Measurements from ENCODE around the gene PIK3IP1.

DNA sequence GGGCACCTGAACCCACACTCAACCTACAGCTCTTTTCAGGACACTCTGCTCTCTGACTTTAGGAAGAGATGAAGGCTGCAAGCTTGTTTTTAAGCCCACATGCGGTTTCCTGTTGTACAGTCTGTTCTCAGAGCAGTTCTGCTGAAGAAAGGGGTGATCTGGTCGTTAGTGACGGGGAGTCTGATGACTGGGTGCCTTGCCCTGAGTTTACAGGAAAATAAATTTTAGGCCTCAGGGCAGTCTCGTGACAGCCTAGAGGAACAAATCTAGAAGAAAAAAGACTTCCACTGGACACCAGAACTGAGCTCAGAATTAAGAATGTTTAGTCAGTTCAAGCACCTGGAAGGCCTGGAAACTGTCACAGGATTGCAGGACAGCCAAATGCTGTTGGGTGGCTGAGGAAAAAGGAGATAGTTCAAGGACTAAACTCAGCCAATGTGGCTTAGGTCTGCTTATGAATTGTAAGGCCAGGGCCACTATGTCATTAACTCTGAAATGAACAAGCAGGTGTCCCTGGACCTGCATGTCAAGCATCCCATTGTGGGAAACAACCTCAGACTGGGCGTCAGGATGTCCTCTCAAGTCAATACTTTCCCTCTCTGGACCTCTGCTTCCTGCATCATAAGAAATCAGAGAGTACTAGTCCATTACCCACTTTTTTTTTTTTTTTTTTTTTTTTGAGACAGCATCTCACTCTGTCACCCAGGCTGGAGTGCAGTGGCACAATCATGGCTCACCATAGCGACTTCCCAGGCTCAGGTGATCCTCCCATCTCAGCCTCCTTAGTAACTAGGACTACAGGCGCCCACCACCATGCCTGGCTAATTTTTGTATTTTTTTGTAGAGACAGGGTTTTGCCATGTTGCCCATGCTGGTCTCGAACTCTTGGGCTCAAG, 5.7 kb downstream of the PIK3IP1 start:
- TF ChIP-seq POLR2AphosphoS5 (IDR thresholded peaks at IDR 0.05; ENCODE audit: insufficient read depth in 1 of 2, low read depth in 1 of 2) = peak in 1 of 2 donors; percentile 33
- TF ChIP-seq, protein P1, sequence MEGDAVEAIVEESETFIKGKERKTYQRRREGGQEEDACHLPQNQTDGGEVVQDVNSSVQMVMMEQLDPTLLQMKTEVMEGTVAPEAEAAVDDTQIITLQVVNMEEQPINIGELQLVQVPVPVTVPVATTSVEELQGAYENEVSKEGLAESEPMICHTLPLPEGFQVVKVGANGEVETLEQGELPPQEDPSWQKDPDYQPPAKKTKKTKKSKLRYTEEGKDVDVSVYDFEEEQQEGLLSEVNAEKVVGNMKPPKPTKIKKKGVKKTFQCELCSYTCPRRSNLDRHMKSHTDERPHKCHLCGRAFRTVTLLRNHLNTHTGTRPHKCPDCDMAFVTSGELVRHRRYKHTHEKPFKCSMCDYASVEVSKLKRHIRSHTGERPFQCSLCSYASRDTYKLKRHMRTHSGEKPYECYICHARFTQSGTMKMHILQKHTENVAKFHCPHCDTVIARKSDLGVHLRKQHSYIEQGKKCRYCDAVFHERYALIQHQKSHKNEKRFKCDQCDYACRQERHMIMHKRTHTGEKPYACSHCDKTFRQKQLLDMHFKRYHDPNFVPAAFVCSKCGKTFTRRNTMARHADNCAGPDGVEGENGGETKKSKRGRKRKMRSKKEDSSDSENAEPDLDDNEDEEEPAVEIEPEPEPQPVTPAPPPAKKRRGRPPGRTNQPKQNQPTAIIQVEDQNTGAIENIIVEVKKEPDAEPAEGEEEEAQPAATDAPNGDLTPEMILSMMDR (IDR thresholded peaks at IDR 0.05) = no peak
